HG02970 (cell line): Measurements from ENCODE around the gene CCSER1.

ENCODE experiments used
- ATAC-seq: cut with Tn5 transposase; IDR thresholded peaks from one replicate; pipeline ENCODE4 v1.9.1; 2021; ENCODE audit warnings: mild to moderate bottlenecking, moderate library complexity, moderate number of reproducible peaks; ENCODE audit not compliant: unreplicated experiment, low FRiP score

CCSER1 gene

GRCh38 chr4:90127223-90127705 is at the start of gene CCSER1:
Gene CCSER1 (plus strand): TSS chr4:90127394.
- peak; percentile 71 for ATAC-seq

GRCh38 chr4:90078440-90078839 is 48.8 kb upstream of the CCSER1 start:
- no peak for ATAC-seq

- no peak for ATAC-seq
These were observed 47.1 kb upstream of the CCSER1 start for GRCh38 chr4:90080116-90080515.

- ATAC-seq, result no peak
These were observed 45.6 kb upstream of the CCSER1 start for GRCh38 chr4:90081432-90082144.

GRCh38 chr4:90082449-90082848 is 44.7 kb upstream of the CCSER1 start:
- no peak for ATAC-seq

- no peak for ATAC-seq
These were observed 42.8 kb upstream of the CCSER1 start for GRCh38 chr4:90084277-90084966.

- no peak for ATAC-seq
These were observed 42.3 kb upstream of the CCSER1 start for GRCh38 chr4:90084967-90085295.

GRCh38 chr4:90093526-90093925 is 33.7 kb upstream of the CCSER1 start:
- ATAC-seq, result no peak

- ATAC-seq, result no peak
These were observed 32.2 kb upstream of the CCSER1 start for GRCh38 chr4:90095000-90095399.

- no peak for ATAC-seq
These were observed 27.4 kb upstream of the CCSER1 start for GRCh38 chr4:90099812-90100211.

GRCh38 chr4:90103991-90104390 is 23.2 kb upstream of the CCSER1 start:
- ATAC-seq, result no peak

GRCh38 chr4:90105274-90105673 is 21.9 kb upstream of the CCSER1 start:
- no peak for ATAC-seq

GRCh38 chr4:90112715-90113114 is 14.5 kb upstream of the CCSER1 start:
- no peak for ATAC-seq

GRCh38 chr4:90113881-90114457 is 13.2 kb upstream of the CCSER1 start:
- ATAC-seq, result no peak

GRCh38 chr4:90118527-90119195 is 8.5 kb upstream of the CCSER1 start:
- peak; percentile 62 for ATAC-seq

GRCh38 chr4:90120037-90120436 is 7.2 kb upstream of the CCSER1 start:
- no peak for ATAC-seq

- ATAC-seq, result no peak
These were observed 6.4 kb upstream of the CCSER1 start for GRCh38 chr4:90120815-90121214.

- no peak for ATAC-seq
These were observed 5.4 kb upstream of the CCSER1 start for GRCh38 chr4:90121676-90122354.

- no peak for ATAC-seq
These were observed 4.8 kb upstream of the CCSER1 start for GRCh38 chr4:90122355-90122748.

- no peak for ATAC-seq
These were observed 2.9 kb upstream of the CCSER1 start for GRCh38 chr4:90124276-90124675.

- no peak for ATAC-seq
These were observed 389 bp upstream of the CCSER1 start for GRCh38 chr4:90126805-90127204.
